ENCODE measurements around the gene MAPK11.

DNA sequence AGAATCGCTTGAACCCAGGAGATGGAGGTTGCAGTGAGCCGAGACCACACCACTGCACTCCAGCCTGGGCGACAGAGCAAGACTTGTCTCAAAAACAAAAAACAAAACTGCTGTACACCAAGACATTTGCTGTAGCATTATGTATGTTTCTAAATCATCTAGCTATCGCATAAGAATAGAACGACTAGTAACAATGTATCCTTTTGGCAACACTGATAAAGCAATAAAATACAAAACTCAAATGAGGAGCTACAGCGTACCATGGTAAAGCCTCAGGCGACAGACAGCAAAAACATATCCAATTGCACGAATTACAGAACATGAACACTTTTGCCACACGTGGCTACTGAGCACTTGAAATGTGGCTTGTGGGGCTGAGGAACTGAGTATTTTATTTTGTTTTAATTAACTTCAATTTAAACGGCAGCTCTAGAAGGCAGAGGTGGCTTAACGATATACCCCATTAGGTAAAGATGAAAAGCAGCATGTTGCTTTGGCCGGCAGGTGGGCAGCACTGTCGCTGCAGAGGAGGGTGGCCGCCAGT is 27.7 kb downstream of the MAPK11 start:
- TF ChIP-seq EZH2 (IDR thresholded peaks at IDR 0.05; ENCODE audit: low read length, missing control alignments): no peak
- TF ChIP-seq, protein P1, sequence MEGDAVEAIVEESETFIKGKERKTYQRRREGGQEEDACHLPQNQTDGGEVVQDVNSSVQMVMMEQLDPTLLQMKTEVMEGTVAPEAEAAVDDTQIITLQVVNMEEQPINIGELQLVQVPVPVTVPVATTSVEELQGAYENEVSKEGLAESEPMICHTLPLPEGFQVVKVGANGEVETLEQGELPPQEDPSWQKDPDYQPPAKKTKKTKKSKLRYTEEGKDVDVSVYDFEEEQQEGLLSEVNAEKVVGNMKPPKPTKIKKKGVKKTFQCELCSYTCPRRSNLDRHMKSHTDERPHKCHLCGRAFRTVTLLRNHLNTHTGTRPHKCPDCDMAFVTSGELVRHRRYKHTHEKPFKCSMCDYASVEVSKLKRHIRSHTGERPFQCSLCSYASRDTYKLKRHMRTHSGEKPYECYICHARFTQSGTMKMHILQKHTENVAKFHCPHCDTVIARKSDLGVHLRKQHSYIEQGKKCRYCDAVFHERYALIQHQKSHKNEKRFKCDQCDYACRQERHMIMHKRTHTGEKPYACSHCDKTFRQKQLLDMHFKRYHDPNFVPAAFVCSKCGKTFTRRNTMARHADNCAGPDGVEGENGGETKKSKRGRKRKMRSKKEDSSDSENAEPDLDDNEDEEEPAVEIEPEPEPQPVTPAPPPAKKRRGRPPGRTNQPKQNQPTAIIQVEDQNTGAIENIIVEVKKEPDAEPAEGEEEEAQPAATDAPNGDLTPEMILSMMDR (conservative IDR thresholded peaks at IDR 0.05 in 1 of 2, IDR thresholded peaks at IDR 0.05 in 1 of 2; ENCODE audit: low read depth in 1 of 2, low read length in 2 of 2): no peak

Data from fibroblast of lung (primary cell).